HepG2 (cell line): ENCODE data around the gene TAB2. TPM values are rescaled to one million over a fixed set of nuclear protein-coding genes. Genes with fewer than 3 reads are reported as not detected.

ENCODE experiments used
- BHLHE40 ChIP-seq: IDR thresholded peaks from 2 replicates; pipeline ENCODE4 v1.6.1; 2011; ENCODE audit warnings: low read length, improper control_type of control experiment
- MZF1 ChIP-seq: sonication (generic); formaldehyde crosslinking; IDR thresholded peaks from 2 replicates; pipeline ENCODE4 v1.8.1; 2023; ENCODE audit warnings: mild to moderate bottlenecking, missing genetic modification reagents, borderline replicate concordance
- THYN1 ChIP-seq: sonication (generic); formaldehyde crosslinking; IDR thresholded peaks from 2 replicates; pipeline ENCODE4 v1.8.1; 2023; ENCODE audit warnings: low read depth, mild to moderate bottlenecking, moderate library complexity, missing genetic modification reagents, borderline replicate concordance
- ZFP36L2 ChIP-seq: sonication (generic); formaldehyde crosslinking; IDR thresholded peaks from 2 replicates; pipeline ENCODE4 v1.4.0; 2020; ENCODE audit warnings: missing genetic modification reagents
- ZNF317 ChIP-seq: sonication (generic); formaldehyde crosslinking; IDR thresholded peaks from 2 replicates; pipeline ENCODE4 v1.5.0; 2020; ENCODE audit warnings: mild to moderate bottlenecking, missing genetic modification reagents
- ZNF766 ChIP-seq: sonication (generic); formaldehyde crosslinking; IDR thresholded peaks from 2 replicates; pipeline ENCODE4 v1.5.0; 2020; ENCODE audit warnings: missing genetic modification reagents, borderline replicate concordance
- polyA plus RNA-seq, 8 experiments: library from polyadenylated mRNA; depleted of rRNA in 3 of 8; stranded (reverse) in 7 of 8; unstranded in 1 of 8; fragments of >200 nt; fragmentation: Illumina TruSeq in 4 of 8; extraction: Trizol in 4 of 8; gene quantifications; 2 replicates each; pipeline versions ENCODE4 v1.2.1 to v1.2.3, GENCODE V29; 2011 to 2016; ENCODE audit warnings: low read depth in 4 of 8, missing spikeins in 1 of 8, mixed read lengths in 1 of 8; ENCODE audit not compliant: insufficient read depth in 1 of 8
- total RNA-seq, 5 experiments: library from RNA; depleted of rRNA; stranded (reverse); fragments of >200 nt; fragmentation: Illumina TruSeq; extraction: Trizol; gene quantifications; 2 replicates each; pipeline ENCODE4 v1.2.3, GENCODE V29; 2016; ENCODE audit warnings: low read depth in 1 of 5
- TF ChIP-seq, protein P1 (sequence below): sonication (generic); formaldehyde crosslinking; IDR thresholded peaks from 2 replicates; pipeline ENCODE4 v1.5.1; 2020; ENCODE audit warnings: mild to moderate bottlenecking, missing genetic modification reagents, moderate library complexity
- TF ChIP-seq, protein P2 (sequence below): sonication (generic); formaldehyde crosslinking; IDR thresholded peaks from 2 replicates; pipeline ENCODE4 v1.9.0; 2021; ENCODE audit warnings: mild to moderate bottlenecking, missing genetic modification reagents
- TF ChIP-seq, protein P3 (sequence below): IDR thresholded peaks from 2 replicates; pipeline ENCODE4 v1.6.1; 2016; ENCODE audit warnings: mild to moderate bottlenecking

Gene TAB2
- total and polyA plus RNA-seq, 2 of the 13 experiments (the other 11 are each of a cell fraction or from before 2014, with no cell fraction given) = 23.7 to 50.2 TPM

DNA sequence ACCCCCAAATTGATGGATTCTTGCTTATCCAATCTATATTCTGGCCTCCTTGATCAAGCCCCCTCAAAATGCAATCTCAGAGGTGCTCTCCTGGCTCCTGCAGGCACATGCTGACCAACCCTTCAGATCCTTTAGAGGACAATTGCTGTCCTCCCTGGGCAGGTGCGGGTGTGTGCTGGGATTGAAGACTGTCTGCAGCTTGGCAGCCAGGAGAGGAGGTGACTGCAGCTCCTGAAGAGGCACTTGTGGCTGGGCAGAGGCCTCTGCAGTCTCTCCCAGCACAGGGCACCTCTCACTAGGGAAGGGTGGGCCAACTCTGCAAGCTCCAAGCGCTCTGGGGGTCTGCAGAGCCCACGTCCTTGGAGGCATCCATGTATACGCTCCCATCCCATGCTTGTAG, 111.1 kb downstream of the TAB2 start (continued):
- no peak for TF ChIP-seq ZFP36L2 (CRISPR knock-in tag)
- TF ChIP-seq, protein P1, sequence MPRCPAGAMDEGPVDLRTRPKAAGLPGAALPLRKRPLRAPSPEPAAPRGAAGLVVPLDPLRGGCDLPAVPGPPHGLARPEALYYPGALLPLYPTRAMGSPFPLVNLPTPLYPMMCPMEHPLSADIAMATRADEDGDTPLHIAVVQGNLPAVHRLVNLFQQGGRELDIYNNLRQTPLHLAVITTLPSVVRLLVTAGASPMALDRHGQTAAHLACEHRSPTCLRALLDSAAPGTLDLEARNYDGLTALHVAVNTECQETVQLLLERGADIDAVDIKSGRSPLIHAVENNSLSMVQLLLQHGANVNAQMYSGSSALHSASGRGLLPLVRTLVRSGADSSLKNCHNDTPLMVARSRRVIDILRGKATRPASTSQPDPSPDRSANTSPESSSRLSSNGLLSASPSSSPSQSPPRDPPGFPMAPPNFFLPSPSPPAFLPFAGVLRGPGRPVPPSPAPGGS = no peak
- TF ChIP-seq THYN1 (CRISPR knock-in tag) = no peak
- TF ChIP-seq MZF1 (CRISPR knock-in tag) = no peak
- TF ChIP-seq, protein P2, sequence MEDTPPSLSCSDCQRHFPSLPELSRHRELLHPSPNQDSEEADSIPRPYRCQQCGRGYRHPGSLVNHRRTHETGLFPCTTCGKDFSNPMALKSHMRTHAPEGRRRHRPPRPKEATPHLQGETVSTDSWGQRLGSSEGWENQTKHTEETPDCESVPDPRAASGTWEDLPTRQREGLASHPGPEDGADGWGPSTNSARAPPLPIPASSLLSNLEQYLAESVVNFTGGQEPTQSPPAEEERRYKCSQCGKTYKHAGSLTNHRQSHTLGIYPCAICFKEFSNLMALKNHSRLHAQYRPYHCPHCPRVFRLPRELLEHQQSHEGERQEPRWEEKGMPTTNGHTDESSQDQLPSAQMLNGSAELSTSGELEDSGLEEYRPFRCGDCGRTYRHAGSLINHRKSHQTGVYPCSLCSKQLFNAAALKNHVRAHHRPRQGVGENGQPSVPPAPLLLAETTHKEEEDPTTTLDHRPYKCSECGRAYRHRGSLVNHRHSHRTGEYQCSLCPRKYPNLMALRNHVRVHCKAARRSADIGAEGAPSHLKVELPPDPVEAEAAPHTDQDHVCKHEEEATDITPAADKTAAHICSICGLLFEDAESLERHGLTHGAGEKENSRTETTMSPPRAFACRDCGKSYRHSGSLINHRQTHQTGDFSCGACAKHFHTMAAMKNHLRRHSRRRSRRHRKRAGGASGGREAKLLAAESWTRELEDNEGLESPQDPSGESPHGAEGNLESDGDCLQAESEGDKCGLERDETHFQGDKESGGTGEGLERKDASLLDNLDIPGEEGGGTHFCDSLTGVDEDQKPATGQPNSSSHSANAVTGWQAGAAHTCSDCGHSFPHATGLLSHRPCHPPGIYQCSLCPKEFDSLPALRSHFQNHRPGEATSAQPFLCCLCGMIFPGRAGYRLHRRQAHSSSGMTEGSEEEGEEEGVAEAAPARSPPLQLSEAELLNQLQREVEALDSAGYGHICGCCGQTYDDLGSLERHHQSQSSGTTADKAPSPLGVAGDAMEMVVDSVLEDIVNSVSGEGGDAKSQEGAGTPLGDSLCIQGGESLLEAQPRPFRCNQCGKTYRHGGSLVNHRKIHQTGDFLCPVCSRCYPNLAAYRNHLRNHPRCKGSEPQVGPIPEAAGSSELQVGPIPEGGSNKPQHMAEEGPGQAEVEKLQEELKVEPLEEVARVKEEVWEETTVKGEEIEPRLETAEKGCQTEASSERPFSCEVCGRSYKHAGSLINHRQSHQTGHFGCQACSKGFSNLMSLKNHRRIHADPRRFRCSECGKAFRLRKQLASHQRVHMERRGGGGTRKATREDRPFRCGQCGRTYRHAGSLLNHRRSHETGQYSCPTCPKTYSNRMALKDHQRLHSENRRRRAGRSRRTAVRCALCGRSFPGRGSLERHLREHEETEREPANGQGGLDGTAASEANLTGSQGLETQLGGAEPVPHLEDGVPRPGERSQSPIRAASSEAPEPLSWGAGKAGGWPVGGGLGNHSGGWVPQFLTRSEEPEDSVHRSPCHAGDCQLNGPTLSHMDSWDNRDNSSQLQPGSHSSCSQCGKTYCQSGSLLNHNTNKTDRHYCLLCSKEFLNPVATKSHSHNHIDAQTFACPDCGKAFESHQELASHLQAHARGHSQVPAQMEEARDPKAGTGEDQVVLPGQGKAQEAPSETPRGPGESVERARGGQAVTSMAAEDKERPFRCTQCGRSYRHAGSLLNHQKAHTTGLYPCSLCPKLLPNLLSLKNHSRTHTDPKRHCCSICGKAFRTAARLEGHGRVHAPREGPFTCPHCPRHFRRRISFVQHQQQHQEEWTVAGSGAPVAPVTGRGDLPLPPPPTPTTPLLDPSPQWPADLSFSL (CRISPR knock-in tag) = no peak
- no peak for TF ChIP-seq ZNF317 (CRISPR knock-in tag)
- TF ChIP-seq ZNF766 (CRISPR knock-in tag) = no peak
- TF ChIP-seq, protein P3, sequence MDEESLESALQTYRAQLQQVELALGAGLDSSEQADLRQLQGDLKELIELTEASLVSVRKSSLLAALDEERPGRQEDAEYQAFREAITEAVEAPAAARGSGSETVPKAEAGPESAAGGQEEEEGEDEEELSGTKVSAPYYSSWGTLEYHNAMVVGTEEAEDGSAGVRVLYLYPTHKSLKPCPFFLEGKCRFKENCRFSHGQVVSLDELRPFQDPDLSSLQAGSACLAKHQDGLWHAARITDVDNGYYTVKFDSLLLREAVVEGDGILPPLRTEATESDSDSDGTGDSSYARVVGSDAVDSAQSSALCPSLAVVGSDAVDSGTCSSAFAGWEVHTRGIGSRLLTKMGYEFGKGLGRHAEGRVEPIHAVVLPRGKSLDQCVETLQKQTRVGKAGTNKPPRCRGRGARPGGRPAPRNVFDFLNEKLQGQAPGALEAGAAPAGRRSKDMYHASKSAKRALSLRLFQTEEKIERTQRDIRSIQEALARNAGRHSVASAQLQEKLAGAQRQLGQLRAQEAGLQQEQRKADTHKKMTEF = no peak
- no peak for TF ChIP-seq BHLHE40
